Measurements from ENCODE around the gene PTCH1. TPM values are rescaled to one million over a fixed set of nuclear protein-coding genes. Genes with fewer than 3 reads are reported as not detected.

The PTCH1 gene
- total and polyA plus RNA-seq, 2 donors (not counting 1 experiment from before 2014, with no cell fraction given): 3.5 to 13.8 TPM

DNA sequence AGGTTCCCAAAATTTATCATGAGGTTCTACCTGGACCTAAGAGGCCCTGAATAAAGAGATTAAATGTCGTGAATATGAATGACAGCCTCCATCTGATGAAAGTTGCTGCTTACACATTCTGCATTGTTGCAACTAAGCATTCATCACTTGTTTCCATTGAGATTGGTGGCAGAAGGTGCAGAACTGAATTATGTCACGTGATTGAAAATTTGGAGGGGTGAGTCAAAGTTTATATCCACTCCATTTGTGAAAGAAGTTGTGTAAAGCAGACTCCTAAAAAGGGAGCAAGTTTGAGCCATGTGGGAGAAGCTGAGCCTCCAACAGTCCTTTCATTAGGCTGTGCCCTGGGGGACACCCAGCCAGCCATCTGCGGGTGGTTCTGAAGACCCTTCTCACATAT is 4.9 kb upstream of the PTCH1 start:
- H2AFZ ChIP-seq (ENCODE audit: insufficient read depth, low read depth, low read length, poor library complexity, severe bottlenecking): no peak overlapping the region
- TF ChIP-seq EZH2 (IDR thresholded peaks at IDR 0.05; ENCODE audit: borderline replicate concordance, insufficient read depth, low read depth, low read length, poor library complexity, severe bottlenecking): no peak
- TF ChIP-seq, protein P1, sequence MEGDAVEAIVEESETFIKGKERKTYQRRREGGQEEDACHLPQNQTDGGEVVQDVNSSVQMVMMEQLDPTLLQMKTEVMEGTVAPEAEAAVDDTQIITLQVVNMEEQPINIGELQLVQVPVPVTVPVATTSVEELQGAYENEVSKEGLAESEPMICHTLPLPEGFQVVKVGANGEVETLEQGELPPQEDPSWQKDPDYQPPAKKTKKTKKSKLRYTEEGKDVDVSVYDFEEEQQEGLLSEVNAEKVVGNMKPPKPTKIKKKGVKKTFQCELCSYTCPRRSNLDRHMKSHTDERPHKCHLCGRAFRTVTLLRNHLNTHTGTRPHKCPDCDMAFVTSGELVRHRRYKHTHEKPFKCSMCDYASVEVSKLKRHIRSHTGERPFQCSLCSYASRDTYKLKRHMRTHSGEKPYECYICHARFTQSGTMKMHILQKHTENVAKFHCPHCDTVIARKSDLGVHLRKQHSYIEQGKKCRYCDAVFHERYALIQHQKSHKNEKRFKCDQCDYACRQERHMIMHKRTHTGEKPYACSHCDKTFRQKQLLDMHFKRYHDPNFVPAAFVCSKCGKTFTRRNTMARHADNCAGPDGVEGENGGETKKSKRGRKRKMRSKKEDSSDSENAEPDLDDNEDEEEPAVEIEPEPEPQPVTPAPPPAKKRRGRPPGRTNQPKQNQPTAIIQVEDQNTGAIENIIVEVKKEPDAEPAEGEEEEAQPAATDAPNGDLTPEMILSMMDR (IDR thresholded peaks at IDR 0.05): no peak
- no peaks in the 10 kb centered on the region for H4K20me1 ChIP-seq (ENCODE audit: control insufficient read depth, insufficient read depth, low read length, poor library complexity, severe bottlenecking)
- H3K27me3 ChIP-seq (replicated peaks in 1 of 4; ENCODE audit: control extremely low read depth in 1 of 4, control insufficient read depth in 3 of 4, insufficient read depth in 4 of 4, low read length in 3 of 4): peaks cover 0 to 15% (median 11%) of the 10 kb centered on the region in 4 experiments
- peaks cover 4 to 5% of the 10 kb centered on the region in 2 donors for H3K4me1 ChIP-seq (ENCODE audit: control insufficient read depth in 2 of 2, insufficient read depth in 2 of 2, low read length in 2 of 2)
- no peak for ATAC-seq (ENCODE audit: low read depth)
- no peak overlapping the region for H3K27ac ChIP-seq (ENCODE audit: low read length in 2 of 2)
- H3K4me3 ChIP-seq (ENCODE audit: control extremely low read depth in 1 of 5, extremely low read depth in 1 of 5, insufficient read depth in 1 of 5, low read depth in 2 of 5, low read length in 4 of 5): no peak overlapping the region
- H3K9ac ChIP-seq (ENCODE audit: low read length): no peak overlapping the region
- H3K4me2 ChIP-seq (replicated peaks; ENCODE audit: low read depth, low read length, poor library complexity, severe bottlenecking): no peak overlapping the region
- Mint-ChIP-seq H3K4me3 (no peak overlapping the region), H3K9me3 (ENCODE audit: insufficient read depth) (peaks cover 2% of the 10 kb centered on the region), H3K27ac (no peak overlapping the region), H3K4me1 (peaks cover under 1% of the 10 kb centered on the region), H3K27me3 (peaks cover 46% of the 10 kb centered on the region)
- WGBS (ENCODE audit: insufficient coverage): 100% methylated on average over 1 of the region's 3 CpGs
- H3K9me3 ChIP-seq (ENCODE audit: control extremely low read depth in 1 of 3, control insufficient read depth in 2 of 3, insufficient read depth in 1 of 3, low read length in 2 of 3): peaks cover 0 to 11% (median 0%) of the 10 kb centered on the region in 3 donors
- no peak for DNase-seq
- H3K79me2 ChIP-seq (ENCODE audit: control insufficient read depth, insufficient read depth, low read length): no peaks in the 10 kb centered on the region
- no peaks in the 10 kb centered on the region for H3K36me3 ChIP-seq (replicated peaks in 1 of 2; ENCODE audit: control extremely low read depth in 1 of 2, control insufficient read depth in 1 of 2, extremely low read depth in 1 of 2, insufficient read depth in 2 of 2, low read length in 1 of 2)
- intact Hi-C loops (cut with micrococcal nuclease): no loop called here
- ChIA-PET CTCF (no interaction called here), POLR2A (no interaction called here)

DNA sequence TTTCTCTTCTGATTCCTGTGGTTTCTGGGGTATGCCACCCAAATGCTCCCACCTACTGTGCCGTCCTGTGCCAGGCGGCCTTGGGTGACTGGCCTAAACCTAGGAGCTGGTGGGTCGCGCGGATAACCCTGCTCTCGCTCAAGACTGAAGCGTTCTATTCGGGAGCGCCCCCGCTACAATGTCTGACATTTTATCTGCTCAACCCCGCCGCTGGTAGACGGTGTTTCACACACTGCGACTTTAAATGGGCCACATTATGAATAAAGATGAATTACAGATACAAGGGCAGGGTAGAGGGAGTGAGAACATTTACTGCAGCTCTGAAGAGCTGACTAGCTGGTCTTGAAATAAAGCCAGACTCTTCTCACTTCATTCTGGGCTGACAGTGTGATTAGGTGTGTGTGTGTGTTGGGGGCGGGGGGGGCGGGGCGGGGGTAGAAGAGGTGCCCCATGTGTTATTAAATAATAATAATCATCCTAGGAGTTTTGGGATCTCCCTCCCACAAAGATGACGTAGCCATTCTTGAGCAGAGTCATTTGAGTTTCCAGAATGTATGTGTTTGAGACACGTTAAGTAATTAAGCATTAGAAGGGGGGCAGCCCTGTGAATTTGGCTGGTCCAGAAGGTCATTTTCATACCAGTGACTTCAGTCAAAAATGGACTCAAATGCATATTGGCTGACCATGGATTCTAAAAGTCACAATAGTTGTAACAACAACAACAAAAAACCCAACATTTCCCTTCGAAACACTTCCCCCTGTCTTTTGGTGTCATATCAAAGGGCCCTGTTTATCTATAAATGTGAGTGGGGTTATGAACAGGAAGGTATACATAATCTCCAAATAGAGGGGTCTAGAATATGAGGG is 1.0 kb upstream of the PTCH1 start:
- H3K9ac ChIP-seq (ENCODE audit: low read length): no peak overlapping the region
- 67% methylated on average over 7 of the region's 20 CpGs for WGBS (ENCODE audit: insufficient coverage)
- ChIA-PET CTCF (no interaction called here), POLR2A (no interaction called here)
- peaks cover 0 to 13% (median 0%) of the 10 kb centered on the region in 3 donors for H3K9me3 ChIP-seq (ENCODE audit: control extremely low read depth in 1 of 3, control insufficient read depth in 2 of 3, insufficient read depth in 1 of 3, low read length in 2 of 3)
- Mint-ChIP-seq H3K4me3 (peak overlapping the region; percentile 52), H3K27me3 (peaks cover 61% of the 10 kb centered on the region), H3K27ac (no peak overlapping the region), H3K4me1 (peaks cover 12% of the 10 kb centered on the region), H3K9me3 (ENCODE audit: insufficient read depth) (peaks cover 2% of the 10 kb centered on the region)
- intact Hi-C loops (cut with micrococcal nuclease): no loop called here
- H3K4me3 ChIP-seq (ENCODE audit: control extremely low read depth in 1 of 5, extremely low read depth in 1 of 5, insufficient read depth in 1 of 5, low read depth in 2 of 5, low read length in 4 of 5): no peak overlapping the region
- no peak overlapping the region for H2AFZ ChIP-seq (ENCODE audit: insufficient read depth, low read depth, low read length, poor library complexity, severe bottlenecking)
- no peak overlapping the region for H3K4me2 ChIP-seq (replicated peaks; ENCODE audit: low read depth, low read length, poor library complexity, severe bottlenecking)
- H3K36me3 ChIP-seq (replicated peaks in 1 of 2; ENCODE audit: control extremely low read depth in 1 of 2, control insufficient read depth in 1 of 2, extremely low read depth in 1 of 2, insufficient read depth in 2 of 2, low read length in 1 of 2): no peaks in the 10 kb centered on the region
- H3K27me3 ChIP-seq (replicated peaks in 1 of 4; ENCODE audit: control extremely low read depth in 1 of 4, control insufficient read depth in 3 of 4, insufficient read depth in 4 of 4, low read length in 3 of 4): peaks cover 0 to 38% (median 29%) of the 10 kb centered on the region in 4 experiments
- ATAC-seq (ENCODE audit: low read depth): no peak
- no peaks in the 10 kb centered on the region for H4K20me1 ChIP-seq (ENCODE audit: control insufficient read depth, insufficient read depth, low read length, poor library complexity, severe bottlenecking)
- TF ChIP-seq EZH2 (IDR thresholded peaks at IDR 0.05; ENCODE audit: borderline replicate concordance, insufficient read depth, low read depth, low read length, poor library complexity, severe bottlenecking): no peak
- TF ChIP-seq, protein P1 (IDR thresholded peaks at IDR 0.05): no peak
- no peak for DNase-seq
- H3K27ac ChIP-seq (ENCODE audit: low read length in 2 of 2): no peak overlapping the region
- peaks cover 17 to 18% of the 10 kb centered on the region in 2 donors for H3K4me1 ChIP-seq (ENCODE audit: control insufficient read depth in 2 of 2, insufficient read depth in 2 of 2, low read length in 2 of 2)
- no peaks in the 10 kb centered on the region for H3K79me2 ChIP-seq (ENCODE audit: control insufficient read depth, insufficient read depth, low read length)

Measured in B cell (primary cell).